ENCODE results near the gene ZFP36L1. TPM values are rescaled to one million over a fixed set of nuclear protein-coding genes. Genes with fewer than 3 reads are reported as not detected.

Gene ZFP36L1
- polyA plus RNA-seq, 1 experiment = 52.7 TPM

DNA sequence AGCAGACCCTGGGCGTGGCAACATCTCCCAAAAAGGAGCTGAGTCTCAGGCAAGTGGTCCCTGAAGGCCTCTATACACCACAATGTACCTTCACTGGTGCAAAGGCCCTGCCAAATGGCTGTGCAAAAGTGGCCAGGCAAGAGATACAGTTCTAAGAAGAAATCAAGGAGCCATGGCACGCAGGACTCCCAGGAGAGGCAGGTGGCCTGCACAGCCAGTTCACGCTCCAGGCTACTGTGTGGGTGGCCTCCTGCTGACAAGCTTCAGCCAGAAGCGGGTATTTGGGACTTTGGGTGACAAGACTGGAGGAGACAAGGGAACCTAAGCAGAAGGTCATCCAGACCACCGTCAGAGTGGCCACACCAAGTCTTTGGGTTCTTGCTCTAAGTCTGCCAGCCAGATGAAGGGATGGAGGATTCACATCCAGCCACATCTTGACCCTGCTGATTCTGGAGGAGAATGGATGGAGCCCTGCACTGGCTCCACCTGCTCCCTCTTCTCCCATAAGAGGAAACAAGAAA lies 20.5 kb upstream of the ZFP36L1 start:
- Histone ChIP-seq H3K36me3 (ENCODE audit: control insufficient read depth, insufficient read depth, low read length) (no peaks in the 10 kb centered on the region), H3K4me3 (ENCODE audit: low read depth, low read length) (no peak overlapping the region), H3K27me3 (ENCODE audit: control insufficient read depth, insufficient read depth, low read length) (no peaks in the 10 kb centered on the region)
- CTCF ChIA-PET = interaction anchor here (1.4 to 12.0 kb wide), 4 partner anchors 12 to 871 kb away, joined by 4 to 139 read pairs (median 13); no protein-coding TSS in a partner anchor
- TF ChIP-seq, protein P1, sequence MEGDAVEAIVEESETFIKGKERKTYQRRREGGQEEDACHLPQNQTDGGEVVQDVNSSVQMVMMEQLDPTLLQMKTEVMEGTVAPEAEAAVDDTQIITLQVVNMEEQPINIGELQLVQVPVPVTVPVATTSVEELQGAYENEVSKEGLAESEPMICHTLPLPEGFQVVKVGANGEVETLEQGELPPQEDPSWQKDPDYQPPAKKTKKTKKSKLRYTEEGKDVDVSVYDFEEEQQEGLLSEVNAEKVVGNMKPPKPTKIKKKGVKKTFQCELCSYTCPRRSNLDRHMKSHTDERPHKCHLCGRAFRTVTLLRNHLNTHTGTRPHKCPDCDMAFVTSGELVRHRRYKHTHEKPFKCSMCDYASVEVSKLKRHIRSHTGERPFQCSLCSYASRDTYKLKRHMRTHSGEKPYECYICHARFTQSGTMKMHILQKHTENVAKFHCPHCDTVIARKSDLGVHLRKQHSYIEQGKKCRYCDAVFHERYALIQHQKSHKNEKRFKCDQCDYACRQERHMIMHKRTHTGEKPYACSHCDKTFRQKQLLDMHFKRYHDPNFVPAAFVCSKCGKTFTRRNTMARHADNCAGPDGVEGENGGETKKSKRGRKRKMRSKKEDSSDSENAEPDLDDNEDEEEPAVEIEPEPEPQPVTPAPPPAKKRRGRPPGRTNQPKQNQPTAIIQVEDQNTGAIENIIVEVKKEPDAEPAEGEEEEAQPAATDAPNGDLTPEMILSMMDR (IDR thresholded peaks at IDR 0.05; ENCODE audit: insufficient read depth, low read depth, low read length) = no peak
- DNase-seq (ENCODE audit: low read depth) = no peak
- POLR2A ChIA-PET = interaction anchor here (0.6 to 2.2 kb wide), 2 partner anchors 20 to 121 kb away, joined by 9 to 10 read pairs; partner anchors contain the start of gene ZFP36L1

DNA sequence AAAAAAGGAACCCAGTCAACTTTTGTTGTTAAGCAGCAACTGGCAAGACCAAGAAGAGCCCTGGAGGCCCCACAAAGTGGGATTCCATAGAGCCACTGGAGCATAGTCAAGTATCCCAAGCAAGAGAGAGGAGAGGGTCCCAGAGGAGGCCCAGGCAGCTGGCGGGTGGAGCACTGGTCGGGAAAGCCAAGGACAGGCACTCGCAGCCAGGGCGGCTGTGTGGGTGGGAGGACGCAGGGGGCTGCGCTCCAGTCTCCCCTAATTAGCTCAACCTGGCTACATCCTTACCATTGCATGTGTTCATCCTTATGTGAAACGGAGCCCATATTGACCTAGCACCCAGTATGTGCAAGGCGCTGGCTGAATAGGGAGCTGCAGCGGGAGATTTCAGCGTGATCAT lies 18.3 kb upstream of the ZFP36L1 start:
- Histone ChIP-seq H3K4me3 (ENCODE audit: low read depth, low read length) (no peak overlapping the region), H3K36me3 (ENCODE audit: control insufficient read depth, insufficient read depth, low read length) (no peaks in the 10 kb centered on the region), H3K27me3 (ENCODE audit: control insufficient read depth, insufficient read depth, low read length) (no peaks in the 10 kb centered on the region)
- TF ChIP-seq, protein P1 (IDR thresholded peaks at IDR 0.05; ENCODE audit: insufficient read depth, low read depth, low read length) = no peak
- ChIA-PET POLR2A (no interaction called here), CTCF (interaction anchor here (1.0 to 12.0 kb wide), 4 partner anchors 16 to 877 kb away, joined by 3 to 139 read pairs (median 4); no protein-coding TSS in a partner anchor)
- DNase-seq (ENCODE audit: low read depth) = no peak

DNA sequence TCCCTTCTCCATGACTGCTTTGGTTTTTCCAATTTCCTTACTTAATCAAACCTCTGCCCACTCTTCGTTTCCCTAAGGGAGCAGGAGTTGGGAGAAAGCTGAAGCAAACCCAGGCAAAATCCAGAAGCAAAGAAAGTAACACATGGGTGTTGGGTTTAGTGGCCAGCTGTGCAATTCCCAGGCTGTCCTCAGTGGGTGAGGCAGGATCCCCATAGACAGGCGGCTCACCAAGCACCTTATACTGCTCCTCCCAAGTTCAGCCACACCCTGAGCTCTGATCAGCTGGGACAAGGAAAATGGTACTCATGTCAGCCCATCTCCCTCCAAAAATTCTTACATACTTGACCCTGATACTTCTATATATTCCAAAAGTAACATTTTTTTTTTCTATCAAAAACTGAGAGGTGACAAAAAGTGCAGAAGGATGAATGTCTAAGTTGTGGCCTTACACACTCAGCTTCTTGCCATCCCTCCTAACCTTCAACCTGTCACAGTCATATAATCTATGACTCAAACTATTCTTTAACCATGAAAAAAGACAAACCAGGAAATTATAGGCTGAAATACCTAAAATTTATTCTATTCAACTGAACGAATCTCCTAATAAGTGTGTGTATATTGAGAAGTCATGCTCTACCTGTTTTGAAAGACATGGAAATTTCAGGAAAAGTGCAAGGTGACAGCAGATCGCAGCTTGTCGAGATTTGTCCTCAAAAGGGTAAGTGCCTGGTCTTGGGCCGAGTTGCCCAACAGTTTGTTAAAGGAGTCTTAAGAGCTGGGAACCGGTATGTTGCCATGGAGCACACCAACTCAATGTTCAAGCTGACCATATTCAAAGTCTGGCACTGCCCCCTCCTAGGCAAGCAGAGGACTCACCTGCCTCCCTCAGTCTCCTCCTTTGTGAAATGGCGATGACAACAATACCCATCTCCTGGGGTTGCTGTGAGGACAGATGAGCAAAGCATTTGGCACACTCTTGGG lies 17.6 kb upstream of the ZFP36L1 start:
- POLR2A ChIA-PET = interaction anchor here (0.5 kb wide), 1 partner anchor 858 kb away, joined by 4 read pairs; no protein-coding TSS in a partner anchor
- Histone ChIP-seq H3K27me3 (ENCODE audit: control insufficient read depth, insufficient read depth, low read length) (no peaks in the 10 kb centered on the region), H3K4me3 (ENCODE audit: low read depth, low read length) (no peak overlapping the region), H3K36me3 (ENCODE audit: control insufficient read depth, insufficient read depth, low read length) (no peaks in the 10 kb centered on the region)
- CTCF ChIA-PET = interaction anchor here (0.6 to 12.0 kb wide), 5 partner anchors 237 to 877 kb away, joined by 3 to 139 read pairs (median 3); no protein-coding TSS in a partner anchor
- TF ChIP-seq, protein P1 (IDR thresholded peaks at IDR 0.05; ENCODE audit: insufficient read depth, low read depth, low read length) = no peak
- no peak for DNase-seq (ENCODE audit: low read depth)

DNA sequence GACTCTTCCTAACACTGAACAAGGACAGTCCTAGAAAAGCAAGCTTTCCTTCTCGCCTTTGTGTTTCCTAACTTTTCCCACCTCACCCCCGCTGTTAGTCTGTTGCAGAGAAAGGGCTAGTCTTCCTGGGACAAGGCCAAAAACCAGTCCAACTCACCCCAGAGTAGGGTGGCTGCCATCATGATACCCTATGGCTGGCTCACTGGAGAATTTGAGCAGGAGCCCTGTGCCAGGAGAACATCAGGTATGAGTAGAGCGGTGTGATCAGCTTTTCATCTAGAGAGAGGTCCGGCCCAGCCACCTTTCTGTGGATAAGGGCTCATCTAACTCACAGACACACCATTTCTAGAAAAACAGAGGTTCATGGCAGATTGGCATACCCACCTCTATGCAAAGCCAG lies 16.7 kb upstream of the ZFP36L1 start:
- H3K27me3 ChIP-seq (ENCODE audit: control insufficient read depth, insufficient read depth, low read length) = no peaks in the 10 kb centered on the region
- DNase-seq (ENCODE audit: low read depth) = no peak
- TF ChIP-seq, protein P1 (IDR thresholded peaks at IDR 0.05; ENCODE audit: insufficient read depth, low read depth, low read length) = no peak
- CTCF ChIA-PET = interaction anchor here (0.5 to 0.6 kb wide), 2 partner anchors 20 to 639 kb away, joined by 3 read pairs; no protein-coding TSS in a partner anchor
- no peak overlapping the region for H3K4me3 ChIP-seq (ENCODE audit: low read depth, low read length)
- POLR2A ChIA-PET = interaction anchor here (0.5 kb wide), 1 partner anchor 857 kb away, joined by 4 read pairs; no protein-coding TSS in a partner anchor
- H3K36me3 ChIP-seq (ENCODE audit: control insufficient read depth, insufficient read depth, low read length) = no peaks in the 10 kb centered on the region

Measured in BJ (cell line).